Right lobe of liver (tissue), 6 donors: Measurements from ENCODE around the gene IFITM10. TPM values are rescaled to one million over a fixed set of nuclear protein-coding genes. Genes with fewer than 3 reads are reported as not detected.

Experiments
- ATAC-seq, 4 donors: fragments of 200-7000 bp; cut with Tn5 transposase; one replicate each; pipeline ENCODE4 v1.9.1; 2020; ENCODE audit warnings: mild to moderate bottlenecking in 4 of 4, moderate library complexity in 4 of 4
- DNase-seq, 3 donors: peaks; one replicate each; pipeline ENCODE4 v3.0.0-alpha.2; 2020
- H3K27ac ChIP-seq, 3 donors: fragments of 200-600 bp; one replicate each; pipeline ENCODE4 v1.8.0; 2022
- H3K27me3 ChIP-seq, 2 donors: fragments of 200-600 bp; one replicate each; pipeline ENCODE4 v1.8.0; 2022
- H3K36me3 ChIP-seq, 4 donors: fragments of 200-600 bp; sonication (generic) in 1 of 4; one replicate each; pipeline versions ENCODE4 v1.5.1 to v1.8.0; 2017 to 2022; ENCODE audit warnings: control low read depth in 1 of 4
- H3K4me1 ChIP-seq, 4 donors: fragments of 200-600 bp; sonication (generic) in 1 of 4; one replicate each; pipeline versions ENCODE4 v1.5.1 to v1.8.0; 2017 to 2022; ENCODE audit warnings: control low read depth in 1 of 4
- H3K4me3 ChIP-seq, 3 donors: fragments of 200-600 bp; one replicate each; pipeline ENCODE4 v1.8.0; 2022
- H3K9me3 ChIP-seq, 4 donors: fragments of 200-600 bp; sonication (generic) in 1 of 4; one replicate each; pipeline versions ENCODE4 v1.5.1 to v1.8.0; 2017 to 2022; ENCODE audit warnings: control low read depth in 1 of 4
- POLR2A ChIP-seq: fragments of 450-650 bp; IDR thresholded peaks from one replicate; pipeline ENCODE4 v1.6.1; 2017; ENCODE audit warnings: antibody characterized with exemption, mild to moderate bottlenecking
- WGBS: methylation state at CpG from one replicate; pipeline ENCODE4 v1.1.6; 2018; ENCODE audit warnings: low coverage, low lambda C conversion rate; ENCODE audit not compliant: insufficient coverage; ENCODE audit errors: missing lambda C conversion rate; 5-methylcytosine and 5-hydroxymethylcytosine counted together
- intact Hi-C, 2 donors: fragments of 100-400 bp; cut with DNase I; formaldehyde crosslinking; loops; one replicate each; pipeline versions ENCODE4 v1.11.2 to v1.14.1; 2022
- total RNA-seq, 6 experiments: library from RNA; depleted of rRNA in 2 of 6; stranded (reverse); fragments of >200 nt in 2 of 6; fragmentation: NEBNext Ultra II Directional in 3 of 6; extraction: Animal tissue kit (Norgen Biotek cat#: 25700) in 3 of 6; gene quantifications; one replicate each; pipeline versions ENCODE4 v1.1.0 to v1.2.4, GENCODE V29; 2016 to 2023
- TF ChIP-seq, protein P1 (sequence below), 4 donors: fragments of 200-600 bp in 3 of 4; fragments of 450-650 bp in 1 of 4; IDR thresholded peaks; one replicate each; pipeline versions ENCODE4 v1.5.1 to v1.8.0; 2016 to 2022; ENCODE audit warnings: antibody characterized with exemption in 4 of 4, mild to moderate bottlenecking in 2 of 4
- donor health status: DM: no; HTN: yes; CAD: no.
- donor health status: DM: no; HTN: no; CAD: no.
- donor health status: DM: no; HTN: no; CAD: no.
- donor health status: DM: no; HTN: yes; CAD: no.
- donor health status: DM: no; HTN: yes; CAD: no.

IFITM10 gene
- total RNA-seq, 6 experiments from 2014 or later: 1.3 to 11.4 (median 6.7) TPM

DNA sequence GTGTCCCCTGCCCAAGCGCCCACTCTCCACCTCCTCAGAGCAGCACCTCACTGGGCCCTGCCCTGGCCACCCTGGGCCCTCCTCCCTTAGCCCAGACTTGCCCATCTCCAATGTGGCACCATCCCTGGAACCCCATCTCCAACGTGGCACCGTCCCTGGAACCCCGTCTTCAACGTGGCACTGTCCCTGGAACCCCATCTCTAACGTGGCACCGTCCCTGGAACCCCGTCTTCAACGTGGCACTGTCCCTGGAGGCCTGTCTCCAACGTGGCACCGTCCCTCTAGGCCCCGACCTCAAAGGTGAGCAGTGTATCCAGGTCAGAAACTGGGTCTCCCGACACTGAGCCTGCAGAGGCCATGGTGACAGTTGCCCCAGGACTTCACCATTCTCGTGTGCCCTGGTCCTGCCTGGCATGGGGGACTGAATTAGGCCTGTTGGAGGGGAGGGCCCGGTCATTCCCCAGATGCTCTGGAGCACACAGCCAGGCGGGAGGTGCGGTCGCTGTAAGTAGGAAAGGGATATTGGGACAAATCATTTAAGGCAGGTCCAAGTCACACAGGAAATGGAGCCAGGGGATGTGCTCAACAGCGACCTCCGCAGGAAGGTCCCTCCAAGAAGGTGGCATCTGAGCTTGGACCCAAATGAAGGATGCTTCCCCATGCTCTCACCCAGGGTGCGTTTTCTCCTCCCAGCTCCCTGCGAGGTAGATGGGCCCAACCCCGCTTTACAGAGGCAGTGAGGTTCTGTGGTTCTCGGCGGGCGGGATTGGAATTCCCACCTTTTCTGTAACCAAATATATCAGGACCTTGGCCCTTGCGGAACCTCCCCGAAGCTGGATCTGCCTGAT is 15.7 kb upstream of the IFITM10 start:
- DNase-seq (peak in 1 of 3 donors; percentile 57), ATAC-seq (no peak)
- TF ChIP-seq, protein P1, sequence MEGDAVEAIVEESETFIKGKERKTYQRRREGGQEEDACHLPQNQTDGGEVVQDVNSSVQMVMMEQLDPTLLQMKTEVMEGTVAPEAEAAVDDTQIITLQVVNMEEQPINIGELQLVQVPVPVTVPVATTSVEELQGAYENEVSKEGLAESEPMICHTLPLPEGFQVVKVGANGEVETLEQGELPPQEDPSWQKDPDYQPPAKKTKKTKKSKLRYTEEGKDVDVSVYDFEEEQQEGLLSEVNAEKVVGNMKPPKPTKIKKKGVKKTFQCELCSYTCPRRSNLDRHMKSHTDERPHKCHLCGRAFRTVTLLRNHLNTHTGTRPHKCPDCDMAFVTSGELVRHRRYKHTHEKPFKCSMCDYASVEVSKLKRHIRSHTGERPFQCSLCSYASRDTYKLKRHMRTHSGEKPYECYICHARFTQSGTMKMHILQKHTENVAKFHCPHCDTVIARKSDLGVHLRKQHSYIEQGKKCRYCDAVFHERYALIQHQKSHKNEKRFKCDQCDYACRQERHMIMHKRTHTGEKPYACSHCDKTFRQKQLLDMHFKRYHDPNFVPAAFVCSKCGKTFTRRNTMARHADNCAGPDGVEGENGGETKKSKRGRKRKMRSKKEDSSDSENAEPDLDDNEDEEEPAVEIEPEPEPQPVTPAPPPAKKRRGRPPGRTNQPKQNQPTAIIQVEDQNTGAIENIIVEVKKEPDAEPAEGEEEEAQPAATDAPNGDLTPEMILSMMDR (IDR thresholded peaks at IDR 0.05): no peak
- TF ChIP-seq POLR2A: no peak
- Histone ChIP-seq H3K27ac (no peak overlapping the region), H3K4me3 (no peak overlapping the region), H3K4me1 (peaks cover 0 to 16% (median 6%) of the 10 kb centered on the region in 4 donors), H3K27me3 (no peaks in the 10 kb centered on the region), H3K36me3 (peaks cover 0 to 3% (median 1%) of the 10 kb centered on the region in 4 donors), H3K9me3 (no peaks in the 10 kb centered on the region)
- WGBS: 90% methylated on average over 3 of the region's 28 CpGs
- intact Hi-C loops: no loop called here

DNA sequence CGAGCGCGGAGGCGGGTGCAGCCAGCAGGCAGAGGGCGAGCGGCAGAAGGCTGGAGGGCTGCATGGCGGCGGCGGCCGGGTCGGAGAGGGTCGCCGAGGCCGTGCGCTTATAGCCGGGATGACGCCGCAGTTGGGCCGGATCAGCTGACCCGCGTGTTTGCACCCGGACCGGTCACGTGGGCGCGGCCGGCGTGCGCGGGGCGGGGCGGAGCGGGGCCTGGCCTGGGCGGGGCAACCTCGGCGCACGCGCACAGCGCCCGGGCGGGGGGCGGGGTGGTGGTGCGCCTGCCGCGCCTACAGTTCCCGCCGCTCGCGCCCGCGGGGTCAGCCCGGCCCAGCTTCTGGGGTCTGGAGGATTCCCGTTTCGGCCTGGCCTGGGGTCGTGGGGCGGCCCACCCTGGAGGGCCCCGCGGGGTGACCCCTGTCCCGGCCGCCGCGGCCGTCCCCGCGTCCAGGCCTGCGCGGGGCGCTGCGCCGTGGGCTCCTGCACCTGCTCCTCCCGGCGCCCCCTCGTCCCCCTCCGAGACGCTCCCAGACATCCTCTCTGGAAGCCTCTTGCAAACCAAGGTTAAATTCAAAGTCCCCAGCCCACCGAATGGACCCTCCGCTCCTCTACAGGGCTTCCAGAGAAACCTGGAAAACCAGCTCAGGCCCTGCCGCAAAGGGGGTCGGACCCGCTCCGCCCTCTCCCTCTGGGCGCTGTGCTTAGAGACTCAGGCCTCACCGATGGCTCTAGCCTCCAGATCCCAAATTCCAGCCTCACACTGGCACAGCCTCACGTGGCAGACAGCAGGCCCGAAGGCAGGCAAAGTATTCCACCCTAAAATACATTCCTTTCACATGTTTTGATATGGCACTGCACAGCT is 13.6 kb upstream of the IFITM10 start, which contains the start of gene CTSD:
CTSD (minus strand) TSS at position 132 of the 866 bp plus-strand sequence; CDS start at position 64, 68 bp downstream.
- TF ChIP-seq, protein P1 (IDR thresholded peaks at IDR 0.05): peak in 1 of 4 donors; percentile 4
- peak; percentile 85 for TF ChIP-seq POLR2A
- H3K27ac ChIP-seq: peak within 1 kb of the TSS; percentile 82 to 99 (median 97)
- intact Hi-C loops: no loop called here
- peaks cover 0 to 21% (median 7%) of the 10 kb centered on the region in 4 donors for H3K36me3 ChIP-seq
- DNase-seq (peak; percentile 94 to 95 (median 94)), ATAC-seq (peak; percentile 44 to 69 (median 63))
- H3K27me3 ChIP-seq: no peaks in the 10 kb centered on the region
- H3K4me1 ChIP-seq: peaks cover 0 to 37% (median 16%) of the 10 kb centered on the region in 4 donors
- no peaks in the 10 kb centered on the region for H3K9me3 ChIP-seq
- H3K4me3 ChIP-seq: peak within 1 kb of the TSS; percentile 79 to 98 (median 97)
- 5% methylated on average over 24 of the region's 85 CpGs for WGBS

DNA sequence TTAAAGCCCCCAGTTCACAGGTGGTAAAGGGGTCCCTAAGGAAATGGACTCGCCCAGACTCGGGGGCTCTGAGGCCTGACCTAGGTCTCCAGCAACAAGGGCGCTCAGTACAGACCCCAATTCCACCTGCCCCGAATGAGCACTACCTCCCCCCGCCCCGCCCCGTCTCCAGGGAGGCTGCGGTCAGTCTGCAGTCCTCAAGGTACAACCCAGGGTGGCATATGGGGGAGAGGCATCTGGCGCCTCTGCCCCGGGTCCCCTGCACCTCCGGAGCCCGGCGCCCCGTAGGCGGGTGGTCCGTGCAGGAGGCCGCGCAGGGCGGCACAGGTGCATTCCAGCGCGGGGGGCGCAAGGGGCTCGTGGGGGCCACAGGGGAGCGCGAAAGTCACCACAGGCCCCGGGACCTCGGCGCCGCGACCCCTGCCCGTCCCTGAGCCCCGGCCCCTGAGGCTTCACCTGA is 13.0 kb upstream of the IFITM10 start:
- Histone ChIP-seq H3K4me1 (peaks cover 0 to 43% (median 20%) of the 10 kb centered on the region in 4 donors), H3K27me3 (no peaks in the 10 kb centered on the region), H3K4me3 (peak overlapping the region; percentile 79 to 98 (median 97)), H3K9me3 (no peaks in the 10 kb centered on the region), H3K27ac (peak overlapping the region; percentile 82 to 99 (median 97)), H3K36me3 (peaks cover 0 to 28% (median 11%) of the 10 kb centered on the region in 4 donors)
- TF ChIP-seq POLR2A: no peak
- TF ChIP-seq, protein P1 (IDR thresholded peaks at IDR 0.05): no peak
- DNase-seq (no peak), ATAC-seq (peak in 2 of 4 donors; percentile 1 to 4)
- 0% methylated on average over 6 of the region's 32 CpGs for WGBS
- intact Hi-C loops: no loop called here

DNA sequence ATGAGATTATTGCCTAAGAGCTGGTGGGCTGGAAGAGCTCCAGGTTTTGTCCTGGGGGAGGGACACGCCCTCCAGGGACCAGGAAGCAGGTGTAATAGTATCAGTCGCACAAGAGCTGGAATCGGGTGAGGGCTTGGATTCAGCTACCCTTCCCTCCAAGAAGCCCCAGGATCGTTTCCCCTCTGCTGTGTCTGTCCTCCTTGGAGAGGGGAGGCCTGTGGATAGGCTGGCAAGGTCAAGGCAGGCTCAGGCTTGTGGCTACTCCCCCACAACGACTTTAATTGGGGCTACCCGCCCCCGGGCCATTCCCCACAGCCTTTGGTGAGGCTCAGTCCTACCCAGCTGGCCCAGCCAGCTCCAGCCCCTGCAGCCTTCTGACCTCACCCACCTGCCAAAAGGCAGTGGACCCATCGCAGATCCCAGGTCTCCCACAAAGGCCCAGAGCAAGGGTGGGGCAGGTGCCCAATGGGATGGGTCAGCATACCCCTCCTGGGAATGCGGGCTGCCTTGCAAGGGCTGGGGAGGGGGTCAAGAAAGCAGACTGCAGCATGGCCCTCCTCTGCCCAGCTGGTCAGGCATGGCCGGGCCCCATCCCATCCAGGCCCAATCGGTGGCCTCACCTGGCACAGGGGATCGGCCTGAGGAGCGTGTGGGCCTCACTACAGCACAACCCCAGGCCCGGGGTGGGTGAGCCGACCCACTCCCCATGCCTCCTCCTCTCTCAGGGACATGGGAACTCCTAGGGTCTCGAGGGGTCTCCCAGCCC is 12.3 kb upstream of the IFITM10 start:
- H3K27ac ChIP-seq: peak overlapping the region; percentile 82 to 99 (median 97)

More for the DNA sequence above, 12.3 kb upstream of the IFITM10 start:
- Histone ChIP-seq H3K36me3 (peaks cover 0 to 32% (median 11%) of the 10 kb centered on the region in 4 donors), H3K4me3 (peak overlapping the region; percentile 79 to 98 (median 97)), H3K4me1 (peaks cover 0 to 50% (median 22%) of the 10 kb centered on the region in 4 donors), H3K9me3 (no peaks in the 10 kb centered on the region), H3K27me3 (no peaks in the 10 kb centered on the region)
- ATAC-seq (peak; percentile 43 to 64 (median 44)), DNase-seq (peak; percentile 78 to 92 (median 83))
- TF ChIP-seq, protein P1 (IDR thresholded peaks at IDR 0.05): no peak
- peak; percentile 82 for TF ChIP-seq POLR2A
- WGBS: 0% methylated on average over 4 of the region's 16 CpGs
- intact Hi-C loops: no loop called here
